Gastrocnemius medialis (tissue), 4 donors: ENCODE measurements around the gene HSPE1.

Source experiments
- POLR2A ChIP-seq, 2 donors: fragments of 450-650 bp; IDR thresholded peaks; one replicate each; pipeline ENCODE4 v1.6.1; 2017; ENCODE audit warnings: antibody characterized with exemption in 2 of 2, mild to moderate bottlenecking in 2 of 2, moderate library complexity in 2 of 2
- TF ChIP-seq, protein P1 (sequence below), 5 experiments: fragments of 450-650 bp in 3 of 5; fragments of 200-600 bp in 2 of 5; sonication (generic) in 2 of 5; IDR thresholded peaks in 4 of 5; conservative IDR thresholded peaks in 1 of 5; 1 replicate in 4 of 5; 2 replicates in 1 of 5; pipeline ENCODE4 v1.5.1; 2016 to 2019; ENCODE audit warnings: antibody characterized with exemption in 5 of 5, mild to moderate bottlenecking in 3 of 5, moderate library complexity in 3 of 5

DNA sequence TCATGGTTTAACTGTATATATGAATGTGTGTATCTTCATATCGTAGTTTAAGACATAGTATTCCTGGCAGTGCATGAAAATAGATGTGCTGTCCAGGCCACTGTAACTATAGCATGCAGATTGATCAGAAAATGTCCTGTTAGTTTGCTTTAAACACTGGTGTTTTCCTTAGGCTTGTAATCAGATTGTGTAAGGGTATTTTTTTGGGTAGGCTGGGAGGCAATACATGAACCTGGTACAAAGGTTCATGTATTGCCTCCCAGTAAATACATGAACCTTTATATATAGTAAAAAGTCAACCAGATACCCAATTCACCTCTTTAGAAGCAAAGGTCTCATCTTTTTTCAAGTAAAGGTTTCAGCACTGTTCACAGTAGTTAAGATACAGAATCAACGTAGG lies 45.3 kb upstream of the HSPE1 start:
- TF ChIP-seq, protein P1, sequence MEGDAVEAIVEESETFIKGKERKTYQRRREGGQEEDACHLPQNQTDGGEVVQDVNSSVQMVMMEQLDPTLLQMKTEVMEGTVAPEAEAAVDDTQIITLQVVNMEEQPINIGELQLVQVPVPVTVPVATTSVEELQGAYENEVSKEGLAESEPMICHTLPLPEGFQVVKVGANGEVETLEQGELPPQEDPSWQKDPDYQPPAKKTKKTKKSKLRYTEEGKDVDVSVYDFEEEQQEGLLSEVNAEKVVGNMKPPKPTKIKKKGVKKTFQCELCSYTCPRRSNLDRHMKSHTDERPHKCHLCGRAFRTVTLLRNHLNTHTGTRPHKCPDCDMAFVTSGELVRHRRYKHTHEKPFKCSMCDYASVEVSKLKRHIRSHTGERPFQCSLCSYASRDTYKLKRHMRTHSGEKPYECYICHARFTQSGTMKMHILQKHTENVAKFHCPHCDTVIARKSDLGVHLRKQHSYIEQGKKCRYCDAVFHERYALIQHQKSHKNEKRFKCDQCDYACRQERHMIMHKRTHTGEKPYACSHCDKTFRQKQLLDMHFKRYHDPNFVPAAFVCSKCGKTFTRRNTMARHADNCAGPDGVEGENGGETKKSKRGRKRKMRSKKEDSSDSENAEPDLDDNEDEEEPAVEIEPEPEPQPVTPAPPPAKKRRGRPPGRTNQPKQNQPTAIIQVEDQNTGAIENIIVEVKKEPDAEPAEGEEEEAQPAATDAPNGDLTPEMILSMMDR (IDR thresholded peaks at IDR 0.05 in 4 of 5, conservative IDR thresholded peaks at IDR 0.05 in 1 of 5): no peak
- TF ChIP-seq POLR2A (IDR thresholded peaks at IDR 0.05): no peak
